HEK293T (cell line): ENCODE results near the gene LPIN1.

Experiments used
- BHLHE40 ChIP-seq: fragments of 450-650 bp; IDR thresholded peaks from 2 replicates; pipeline ENCODE4 v1.6.1; 2016; ENCODE audit warnings: mild to moderate bottlenecking, moderate library complexity, borderline replicate concordance
- CTBP1 ChIP-seq: fragments of 450-650 bp; IDR thresholded peaks from 2 replicates; pipeline ENCODE4 v1.6.1; 2016; ENCODE audit warnings: borderline replicate concordance
- FOXA1 ChIP-seq: fragments of 450-650 bp; IDR thresholded peaks from 2 replicates; pipeline ENCODE4 v1.6.1; 2016; ENCODE audit warnings: mild to moderate bottlenecking

- no peak for TF ChIP-seq CTBP1
- no peak for TF ChIP-seq BHLHE40
- no peak for TF ChIP-seq FOXA1
Measured at GRCh38 chr2:11709293-11709692, 37.1 kb upstream of the LPIN1 start.
